Measurements from ENCODE around the gene CYTH3. TPM values are rescaled to one million over a fixed set of nuclear protein-coding genes. Genes with fewer than 3 reads are reported as not detected.
A peak's percentile ranks its signal among the peaks of the same experiment; 100 is the strongest.

CYTH3 gene
- total and polyA plus RNA-seq, 10 donors: 2.5 to 28.1 (median 17.5) TPM

GRCh38 chr7:6146666-6147065 is 125.8 kb downstream of the CYTH3 start:
- DNase-seq: no peak
- peak in 1 of 3 donors; percentile 34 for TF ChIP-seq POLR2AphosphoS5 (IDR thresholded peaks at IDR 0.05)
- no peak for TF ChIP-seq POLR2A (IDR thresholded peaks at IDR 0.05)
- no peak for TF ChIP-seq CTCF (IDR thresholded peaks at IDR 0.05 in 8 of 11, conservative IDR thresholded peaks at IDR 0.05 in 3 of 11)
- no peaks in the 10 kb centered on the region for H3K9me3 ChIP-seq
- H3K4me1 ChIP-seq: peaks cover 0 to 10% (median 0%) of the 10 kb centered on the region in 6 donors
- intact Hi-C loops (cut with DNase I; ENCODE audit: low total_unique reads): no loop called here
- no peak overlapping the region for H3K4me3 ChIP-seq
- peaks cover 5 to 100% (median 89%) of the 10 kb centered on the region in 6 donors for H3K36me3 ChIP-seq
- WGBS, 5 donors: 94 to 98% (median 97%) methylated on average over 8 of the region's 8 CpGs
- H3K27me3 ChIP-seq (replicated peaks in 1 of 7): no peaks in the 10 kb centered on the region
- no peak overlapping the region for H3K27ac ChIP-seq

- Histone ChIP-seq H3K27me3 (replicated peaks in 1 of 7) (no peaks in the 10 kb centered on the region), H3K36me3 (peaks cover 0 to 100% (median 86%) of the 10 kb centered on the region in 6 donors), H3K27ac (no peak overlapping the region), H3K4me3 (no peak overlapping the region), H3K9me3 (no peaks in the 10 kb centered on the region), H3K4me1 (peaks cover 0 to 22% (median 0%) of the 10 kb centered on the region in 6 donors)
- WGBS, 5 donors: 82 to 92% (median 91%) methylated on average over 8 of the region's 8 CpGs
- TF ChIP-seq CTCF (IDR thresholded peaks at IDR 0.05 in 8 of 11, conservative IDR thresholded peaks at IDR 0.05 in 3 of 11) (no peak), POLR2AphosphoS5 (IDR thresholded peaks at IDR 0.05) (no peak), POLR2A (IDR thresholded peaks at IDR 0.05) (no peak)
- intact Hi-C loops (cut with DNase I; ENCODE audit: low total_unique reads): no loop called here
- DNase-seq: no peak
These were observed 128.4 kb downstream of the CYTH3 start for GRCh38 chr7:6143997-6144396.

GRCh38 chr7:6142871-6143380 is 129.5 kb downstream of the CYTH3 start:
- intact Hi-C loops (cut with DNase I; ENCODE audit: low total_unique reads): no loop called here
- Histone ChIP-seq H3K4me1 (peaks cover 0 to 23% (median 0%) of the 10 kb centered on the region in 6 donors), H3K27ac (no peak overlapping the region), H3K9me3 (no peaks in the 10 kb centered on the region), H3K4me3 (no peak overlapping the region), H3K27me3 (replicated peaks in 1 of 7) (no peaks in the 10 kb centered on the region), H3K36me3 (peaks cover 0 to 100% (median 82%) of the 10 kb centered on the region in 6 donors)
- DNase-seq: no peak
- TF ChIP-seq CTCF (IDR thresholded peaks at IDR 0.05 in 8 of 11, conservative IDR thresholded peaks at IDR 0.05 in 3 of 11): no peak
- no peak for TF ChIP-seq POLR2A (IDR thresholded peaks at IDR 0.05)
- no peak for TF ChIP-seq POLR2AphosphoS5 (IDR thresholded peaks at IDR 0.05)
- 96 to 98% (median 97%) methylated on average over 16 of the region's 16 CpGs for WGBS, 5 donors

GRCh38 chr7:6139189-6139996 is 133.0 kb downstream of the CYTH3 start:
- H3K4me3 ChIP-seq: no peak overlapping the region
- TF ChIP-seq CTCF (IDR thresholded peaks at IDR 0.05 in 8 of 11, conservative IDR thresholded peaks at IDR 0.05 in 3 of 11): no peak
- peak in 2 of 3 donors; percentile 6 to 28 for TF ChIP-seq POLR2AphosphoS5 (IDR thresholded peaks at IDR 0.05)
- intact Hi-C loops (cut with DNase I; ENCODE audit: low total_unique reads): no loop called here
- no peaks in the 10 kb centered on the region for H3K9me3 ChIP-seq
- H3K4me1 ChIP-seq: peaks cover 0 to 23% (median 0%) of the 10 kb centered on the region in 6 donors
- peak overlapping the region in 3 of 8 donors; percentile 32 to 53 (median 43) for H3K27ac ChIP-seq
- DNase-seq: no peak
- WGBS, 5 donors: 62 to 74% (median 71%) methylated on average over 17 of the region's 17 CpGs
- no peaks in the 10 kb centered on the region for H3K27me3 ChIP-seq (replicated peaks in 1 of 7)
- H3K36me3 ChIP-seq: peaks cover 0 to 99% (median 64%) of the 10 kb centered on the region in 6 donors

Measured in spleen (tissue), 11 donors.